Bronchial epithelial cell (primary cell): ENCODE results near the gene DHX40. TPM values are rescaled to one million over a fixed set of nuclear protein-coding genes. Genes with fewer than 3 reads are reported as not detected.
"Not testable (repeated sequence)": the region's sequence is repeated elsewhere in the genome, so short reads cannot be mapped to it uniquely, and the experiment has no call there.

Experiments used
- DNase-seq: peaks from one replicate; pipeline ENCODE4 v3.0.0-alpha.2; 2010; ENCODE audit warnings: low read depth
- FAIRE-seq: peaks from 2 replicates; lab custom pipeline; 2011; peaks lifted over from hg19 to GRCh38; lab: Jason Lieb, UNC
- H3K27me3 ChIP-seq: 2 replicates; pipeline ENCODE4 v1.5.1; 2011; ENCODE audit warnings: low read length; ENCODE audit not compliant: control insufficient read depth, insufficient read depth
- H3K36me3 ChIP-seq: 2 replicates; pipeline ENCODE4 v1.5.1; 2011; ENCODE audit warnings: low read length; ENCODE audit not compliant: control insufficient read depth, insufficient read depth
- H3K4me3 ChIP-seq: 2 replicates; pipeline ENCODE4 v1.5.1; 2011; ENCODE audit warnings: mild to moderate bottlenecking, low read depth, low read length, control low read depth
- CTCF ChIP-seq: IDR thresholded peaks from 2 replicates; pipeline ENCODE4 v1.5.1; 2011; ENCODE audit warnings: mild to moderate bottlenecking, moderate library complexity, low read length, control low read depth, inconsistent platforms; ENCODE audit not compliant: insufficient read depth, severe bottlenecking
- total RNA-seq: library from RNA; depleted of rRNA; stranded (reverse); fragments of >200 nt; gene quantifications from 2 replicates; pipeline ENCODE4 v1.2.1, GENCODE V29; 2014

The DHX40 gene
- total RNA-seq, 1 donor from 2014 or later, result 37.6 TPM

- H3K27me3 ChIP-seq, result no peaks in the 10 kb centered on the region
- H3K4me3 ChIP-seq, result no peak overlapping the region
- no peak for FAIRE-seq
- peaks cover 19% of the 10 kb centered on the region for H3K36me3 ChIP-seq
- no peak for TF ChIP-seq CTCF
- no peak for DNase-seq
Observed at GRCh38 chr17:59647288-59647687, 81.9 kb downstream of the DHX40 start.

GRCh38 chr17:59649886-59650285 is 84.5 kb downstream of the DHX40 start:
- peaks cover 25% of the 10 kb centered on the region for H3K36me3 ChIP-seq
- H3K4me3 ChIP-seq, result no peak overlapping the region
- TF ChIP-seq CTCF, result no peak
- DNase-seq (no peak), FAIRE-seq (no peak)
- no peaks in the 10 kb centered on the region for H3K27me3 ChIP-seq

- TF ChIP-seq CTCF, result no peak
- Histone ChIP-seq H3K36me3 (peaks cover 26% of the 10 kb centered on the region), H3K27me3 (no peaks in the 10 kb centered on the region), H3K4me3 (no peak overlapping the region)
- DNase-seq, result no peak
- FAIRE-seq, result no peak
Observed at GRCh38 chr17:59650642-59651041, 85.2 kb downstream of the DHX40 start.

- TF ChIP-seq CTCF, result no peak
- H3K36me3 ChIP-seq, result peaks cover 24% of the 10 kb centered on the region
- no peak overlapping the region for H3K4me3 ChIP-seq
- FAIRE-seq (no peak), DNase-seq (peak; percentile 22)
- H3K27me3 ChIP-seq, result no peaks in the 10 kb centered on the region
Observed at GRCh38 chr17:59651346-59651745, 85.9 kb downstream of the DHX40 start.

- TF ChIP-seq CTCF, result no peak
- no peak for FAIRE-seq
- H3K36me3 ChIP-seq, result peaks cover 25% of the 10 kb centered on the region
- no peak for DNase-seq
- H3K4me3 ChIP-seq, result no peak overlapping the region
- H3K27me3 ChIP-seq, result no peaks in the 10 kb centered on the region
Observed at GRCh38 chr17:59652119-59652518, 86.7 kb downstream of the DHX40 start.

GRCh38 chr17:59656624-59657023 is 91.2 kb downstream of the DHX40 start:
- H3K4me3 ChIP-seq, FAIRE-seq, H3K27me3 ChIP-seq: not testable (repeated sequence)
- DNase-seq, result peak; percentile 24
- H3K36me3 ChIP-seq, result peaks cover 17% of the 10 kb centered on the region

Other genes starting within 250 kb of the DHX40 start
- 2.1 and 2.6 TPM in 2 replicates for gene YPEL2, start 234.0 kb upstream of the DHX40 start, total RNA-seq
- 251 and 258 TPM in 2 replicates for gene CLTC, start 54.3 kb downstream of the DHX40 start, total RNA-seq
- gene PTRH2, start 141.8 kb downstream of the DHX40 start, total RNA-seq, result 34.0 and 37.4 TPM in 2 replicates
- gene VMP1, start 142.0 kb downstream of the DHX40 start, total RNA-seq, result 120 and 141 TPM in 2 replicates